GM19193 (cell line): ENCODE measurements around the gene METTL27.

Experiments used
- POLR2A ChIP-seq: IDR thresholded peaks from 4 replicates; pipeline ENCODE4 v1.6.1; 2011; ENCODE audit not compliant: insufficient read depth, insufficient read length; ENCODE audit errors: extremely low read depth

METTL27 gene

GRCh38 chr7:73872056-73872908, 30.0 kb upstream of the METTL27 start:
- no peak for TF ChIP-seq POLR2A

GRCh38 chr7:73871163-73872011, 29.1 kb upstream of the METTL27 start:
- TF ChIP-seq POLR2A, result no peak

GRCh38 chr7:73870041-73870492, 27.8 kb upstream of the METTL27 start:
- TF ChIP-seq POLR2A, result no peak

DNA sequence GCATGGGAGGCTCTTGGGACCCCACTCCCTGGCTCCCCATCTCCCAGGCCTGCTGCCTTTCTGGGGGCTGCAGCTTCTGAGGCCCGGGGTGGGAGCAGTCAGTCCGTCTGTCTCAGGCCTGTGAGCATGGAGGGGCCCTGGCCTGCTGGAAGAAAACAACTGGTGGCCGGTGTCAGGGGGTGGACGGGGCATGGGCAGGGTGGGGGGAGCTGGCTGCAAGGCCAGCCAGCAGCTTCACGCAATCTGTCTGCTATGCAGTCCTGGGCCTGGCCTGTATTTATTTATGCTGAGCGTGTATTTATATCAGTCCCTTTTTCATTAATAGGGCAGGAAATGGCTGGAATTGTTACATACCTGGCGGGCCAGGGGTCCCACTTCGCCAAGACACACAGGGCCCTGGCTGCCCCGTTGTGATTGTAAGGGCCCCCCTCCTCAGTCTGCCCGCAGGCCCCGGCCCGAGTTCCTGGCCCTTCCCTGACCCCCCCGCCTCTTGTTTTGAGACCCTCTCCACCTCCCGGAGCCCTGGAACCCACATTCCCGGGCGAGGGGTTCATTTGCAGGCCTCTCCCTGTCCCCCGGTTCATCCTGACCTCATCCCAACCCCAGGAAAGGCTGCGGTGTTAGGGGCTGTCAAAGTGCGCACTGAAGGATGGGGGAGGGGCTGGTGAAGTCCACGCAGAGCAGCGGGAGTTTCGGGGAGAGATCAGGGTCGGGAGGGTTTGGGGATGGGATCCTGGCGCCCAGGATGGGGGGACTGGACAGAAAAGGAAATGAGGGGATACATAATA, 26.9 kb upstream of the METTL27 start:
- no peak for TF ChIP-seq POLR2A

- TF ChIP-seq POLR2A, result no peak
Measured at GRCh38 chr7:73866446-73866767, 24.1 kb upstream of the METTL27 start.

DNA sequence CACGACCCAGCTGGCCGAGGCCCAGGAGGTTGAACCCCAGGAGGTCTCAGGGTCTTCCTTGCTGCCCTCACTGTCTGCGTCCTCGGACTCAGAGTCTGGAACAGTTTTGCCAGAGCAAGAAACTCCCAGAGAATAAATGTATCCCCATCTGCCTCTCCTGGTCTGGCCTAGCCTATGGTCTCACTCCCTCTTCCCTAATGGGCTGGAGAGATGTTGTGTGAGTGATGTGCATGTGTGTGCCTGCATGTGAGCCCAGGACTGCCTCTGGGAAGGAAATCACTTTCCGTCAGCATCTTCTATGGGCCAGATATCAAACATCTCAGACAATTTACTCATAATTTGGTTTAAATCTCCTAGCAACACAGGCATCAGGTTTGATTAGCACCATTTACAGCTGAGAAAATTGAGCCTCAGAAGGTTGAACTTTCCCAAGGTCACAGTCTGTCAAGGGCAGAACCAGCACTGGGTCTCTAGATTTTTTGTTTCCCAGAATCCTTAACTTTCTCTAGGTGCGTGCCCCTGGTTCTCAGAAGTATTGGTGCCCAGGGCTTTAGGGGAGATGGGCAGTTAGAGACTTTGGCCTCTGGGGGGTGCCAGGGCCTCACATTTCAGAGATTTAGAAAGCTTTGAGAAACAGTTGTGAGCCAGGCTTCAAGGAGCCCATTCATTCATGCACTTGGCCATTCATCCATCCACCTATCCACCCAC, 23.6 kb upstream of the METTL27 start:
- no peak for TF ChIP-seq POLR2A

DNA sequence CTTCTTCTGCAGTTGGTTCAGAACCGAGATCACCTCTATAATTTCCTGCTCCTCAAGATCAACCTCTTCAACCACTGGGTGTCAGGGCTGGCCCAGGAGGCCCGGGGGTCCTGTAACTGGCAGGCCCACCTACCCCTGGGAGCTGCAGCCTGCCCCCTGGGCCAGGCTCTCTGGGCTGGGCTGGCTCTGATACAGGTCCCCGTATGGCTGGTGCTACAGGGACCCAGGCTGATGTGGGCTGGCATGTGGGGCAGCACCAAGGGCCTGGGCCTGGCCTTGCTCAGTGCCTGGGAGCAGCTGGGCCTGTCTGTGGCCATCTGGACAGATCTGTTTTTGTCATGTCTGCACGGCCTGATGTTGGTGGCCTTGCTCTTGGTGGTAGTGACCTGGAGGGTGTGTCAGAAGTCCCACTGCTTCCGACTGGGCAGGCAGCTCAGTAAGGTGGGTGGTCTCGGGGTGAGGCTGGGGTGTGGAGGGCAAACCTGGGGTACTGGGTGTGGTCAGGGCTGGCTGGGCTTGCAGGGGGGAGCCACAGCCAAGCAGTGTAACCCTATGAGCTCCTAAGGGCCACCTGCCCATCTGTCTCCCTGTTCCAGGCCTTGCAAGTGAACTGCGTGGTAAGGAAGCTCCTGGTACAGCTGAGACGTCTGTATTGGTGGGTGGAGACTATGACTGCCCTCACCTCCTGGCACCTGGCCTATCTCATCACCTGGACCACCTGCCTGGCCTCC, 22.8 kb upstream of the METTL27 start:
- TF ChIP-seq POLR2A, result no peak

DNA sequence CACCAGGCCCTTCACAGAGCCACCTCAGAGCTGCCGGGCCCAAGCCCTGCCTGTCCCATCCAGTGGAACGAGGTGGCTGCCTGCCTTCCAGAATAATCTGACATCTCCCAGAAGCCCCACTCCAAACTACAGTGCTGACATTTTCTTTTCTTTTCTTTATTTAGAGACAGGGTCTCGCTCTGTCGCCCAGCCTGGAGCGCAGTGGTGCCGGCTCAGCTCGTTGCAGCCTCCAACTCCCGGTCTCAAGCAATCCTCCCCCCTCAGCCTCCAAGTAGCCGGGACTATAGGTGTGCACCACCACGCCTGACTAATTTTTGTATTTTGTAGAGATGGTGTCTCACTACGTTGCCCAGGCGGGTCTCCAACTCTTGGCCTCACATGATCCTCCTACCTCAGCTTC, 19.0 kb upstream of the METTL27 start:
- TF ChIP-seq POLR2A, result no peak

GRCh38 chr7:73860859-73861258, 18.5 kb upstream of the METTL27 start, which contains the start of gene TMEM270:
Gene TMEM270, plus strand, starts transcription at chr7:73861159. Its CDS starts 36 bp downstream, at chr7:73861195.
- TF ChIP-seq POLR2A, result no peak

DNA sequence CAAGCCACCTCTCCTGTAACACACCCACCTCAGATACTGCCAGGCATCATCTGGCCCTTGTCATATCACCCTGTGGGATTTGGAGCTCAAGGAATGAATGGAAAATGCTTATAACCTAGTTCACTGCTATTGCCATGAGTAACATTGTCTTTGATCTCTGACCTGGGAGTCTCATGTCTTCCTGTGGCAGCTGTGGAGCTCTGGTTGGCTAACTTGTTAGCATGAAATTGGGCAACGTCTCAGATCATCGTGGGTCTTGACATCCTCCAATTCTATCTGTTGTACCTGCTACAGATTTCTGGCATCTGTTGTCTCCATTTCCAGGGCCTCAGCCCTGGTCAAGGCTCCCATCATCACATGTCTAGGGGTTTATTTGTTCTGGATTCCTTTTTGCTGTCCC, 16.5 kb upstream of the METTL27 start:
- TF ChIP-seq POLR2A, result no peak

DNA sequence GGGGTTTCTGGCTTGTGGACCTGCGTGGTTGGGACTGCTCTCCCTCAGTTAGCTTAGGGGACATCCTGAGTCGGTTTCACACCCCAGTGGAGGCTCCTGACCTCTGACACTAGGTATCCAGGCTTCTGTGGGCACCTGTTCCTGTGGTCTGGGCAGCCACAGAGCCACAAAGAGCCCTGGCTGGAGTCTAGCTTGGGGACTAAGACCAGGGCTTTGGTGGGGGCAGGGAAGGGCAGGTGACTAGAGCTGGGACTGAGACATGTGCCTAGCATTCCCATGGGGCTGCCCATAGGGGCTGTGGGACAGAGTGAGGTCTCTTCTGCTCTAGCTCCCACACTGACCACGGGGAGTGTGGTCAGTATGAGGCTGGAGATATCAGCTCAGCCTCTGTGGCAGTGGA, 14.6 kb upstream of the METTL27 start:
- TF ChIP-seq POLR2A, result no peak

- no peak for TF ChIP-seq POLR2A
Measured at GRCh38 chr7:73852500-73852899, 10.2 kb upstream of the METTL27 start.

DNA sequence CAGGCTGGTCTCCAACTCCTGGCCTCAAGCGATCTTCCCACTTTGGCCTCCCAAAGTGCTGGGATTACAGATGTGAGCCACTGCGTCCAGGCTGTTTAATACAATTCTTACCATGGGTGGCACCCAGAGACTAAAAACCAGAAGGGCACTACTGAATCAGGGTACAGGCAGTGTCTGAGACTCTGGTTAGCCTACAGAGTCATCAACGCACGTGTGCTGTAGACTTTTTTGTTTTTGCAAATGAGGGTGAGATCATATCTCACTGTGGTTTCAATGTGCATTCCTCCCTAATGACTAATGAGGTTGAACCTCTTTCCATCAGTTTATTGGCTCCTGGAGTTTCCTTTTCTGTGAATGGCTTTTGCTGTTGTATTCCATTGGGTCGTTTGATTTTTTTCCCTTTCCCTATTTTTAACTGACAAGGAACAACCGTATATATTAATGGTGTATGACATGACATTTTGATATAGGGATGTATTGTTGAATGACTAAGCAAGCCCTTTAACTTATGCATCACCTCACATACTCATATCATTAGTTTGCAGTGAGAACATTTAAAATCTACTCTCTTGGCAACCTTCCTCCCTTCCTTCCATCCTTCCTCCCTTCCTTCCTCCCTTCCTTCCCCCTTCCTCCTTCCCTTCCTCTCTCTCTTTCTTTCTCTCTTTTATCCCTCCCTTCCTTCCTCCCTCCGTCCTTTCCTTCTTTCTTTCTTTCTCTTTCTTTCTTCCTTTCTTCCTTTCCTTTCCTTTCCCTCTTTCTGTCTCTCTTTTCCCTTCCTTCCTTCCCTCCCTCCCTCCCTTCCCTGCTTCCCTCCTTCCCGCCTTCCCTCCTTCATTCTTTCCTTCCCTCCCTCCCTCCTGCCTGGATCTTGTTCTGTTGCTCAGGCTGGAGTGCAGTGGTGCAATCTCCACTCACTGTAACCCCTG, 9.4 kb upstream of the METTL27 start:
- no peak for TF ChIP-seq POLR2A
